Measurements from ENCODE around the gene MMRN1. TPM values are rescaled to one million over a fixed set of nuclear protein-coding genes. Genes with fewer than 3 reads are reported as not detected.
"Not testable (repeated sequence)": the region's sequence is repeated elsewhere in the genome, so short reads cannot be mapped to it uniquely, and the experiment has no call there.

The MMRN1 gene
- total RNA-seq, 2 experiments from 2014 or later, result 0.47 to 0.63 TPM

DNA sequence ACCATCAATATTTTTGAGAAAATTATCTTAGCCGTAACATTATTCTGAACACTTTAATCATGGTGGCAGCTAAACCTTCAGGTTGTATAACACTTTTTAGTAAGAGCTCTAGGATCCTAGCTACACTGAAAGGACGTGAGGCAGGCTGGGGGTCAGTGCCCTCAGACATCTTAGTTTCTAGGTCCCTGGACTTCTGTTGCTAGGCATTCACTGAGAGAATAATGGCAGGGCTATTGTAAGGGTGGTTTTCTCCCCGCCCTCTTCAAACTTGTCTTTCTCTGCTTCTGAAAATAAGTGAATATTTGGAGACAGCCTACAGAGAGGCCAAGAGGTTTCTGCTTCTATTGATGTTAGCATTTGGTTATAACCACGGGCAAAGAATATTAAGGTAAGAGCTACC lies 15.4 kb upstream of the MMRN1 start:
- Mint-ChIP-seq H3K4me3 (no peak overlapping the region), H3K27ac (no peak overlapping the region), H3K36me3 (ENCODE audit: low read depth) (no peaks in the 10 kb centered on the region), H3K4me1 (ENCODE audit: low read depth) (no peaks in the 10 kb centered on the region), H3K27me3 (ENCODE audit: low read depth) (peaks cover 12% of the 10 kb centered on the region), H3K9me3 (ENCODE audit: insufficient read depth) (no peaks in the 10 kb centered on the region)
- DNase-seq (no peak), ATAC-seq (no peak)
- ChIA-PET POLR2A (no interaction called here), CTCF (interaction anchor here (0.9 to 1.3 kb wide), 3 partner anchors 10 to 393 kb away, joined by 3 to 5 read pairs (median 4); partner anchors contain the start of gene MMRN1)

DNA sequence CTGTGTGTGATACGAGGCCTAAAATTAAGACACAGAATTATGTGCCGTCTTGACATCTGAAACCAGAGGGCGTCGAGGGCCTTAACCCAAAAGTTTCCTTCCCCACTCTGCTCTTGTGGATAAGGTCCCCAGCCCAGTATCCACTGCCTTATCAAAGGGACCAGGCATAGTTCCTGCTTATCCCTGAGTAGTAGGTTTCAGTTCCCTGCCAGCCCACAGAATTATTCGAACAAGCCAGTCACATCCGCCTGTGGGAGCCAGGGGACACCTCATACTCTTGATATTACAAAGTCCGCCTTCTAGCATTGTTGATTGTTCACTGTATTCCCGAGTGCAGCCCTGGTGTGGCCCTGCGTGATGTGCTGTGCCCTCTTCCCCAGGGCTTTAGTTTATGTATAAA lies 5.4 kb upstream of the MMRN1 start:
- POLR2A ChIA-PET, result no interaction called here
- CTCF ChIA-PET, result no interaction called here
- no peak for DNase-seq
- H3K36me3 Mint-ChIP-seq (ENCODE audit: low read depth), result no peaks in the 10 kb centered on the region
- H3K27ac Mint-ChIP-seq, result no peak overlapping the region
- no peak for ATAC-seq
- H3K4me3 Mint-ChIP-seq, result no peak overlapping the region
- H3K4me1 Mint-ChIP-seq (ENCODE audit: low read depth), result peaks cover 7% of the 10 kb centered on the region
- H3K9me3 Mint-ChIP-seq (ENCODE audit: insufficient read depth), result no peaks in the 10 kb centered on the region
- peaks cover 20% of the 10 kb centered on the region for H3K27me3 Mint-ChIP-seq (ENCODE audit: low read depth)

DNA sequence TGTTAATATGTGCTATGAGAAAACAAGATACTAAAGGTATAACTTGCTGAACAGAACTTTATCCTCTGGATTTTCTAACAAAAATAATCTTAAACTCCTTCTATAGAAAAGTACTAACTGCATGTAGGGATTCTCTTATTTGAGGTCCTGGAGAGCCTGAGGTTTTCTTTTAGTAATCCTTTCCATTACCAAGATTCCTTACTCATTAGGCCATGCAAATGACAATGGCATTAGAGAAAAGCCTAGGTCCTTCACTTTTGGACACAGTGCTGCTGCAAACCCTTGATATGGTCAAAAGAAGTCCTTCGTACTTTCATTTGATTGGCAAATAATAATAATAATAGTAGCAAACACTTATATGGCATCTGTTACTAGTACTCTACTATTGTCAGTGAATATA lies 3.2 kb downstream of the MMRN1 start:
- peaks cover 19% of the 10 kb centered on the region for H3K4me1 Mint-ChIP-seq (ENCODE audit: low read depth)
- peaks cover 4% of the 10 kb centered on the region for H3K27me3 Mint-ChIP-seq (ENCODE audit: low read depth)
- H3K4me3 Mint-ChIP-seq, result no peak overlapping the region
- no peaks in the 10 kb centered on the region for H3K9me3 Mint-ChIP-seq (ENCODE audit: insufficient read depth)
- H3K27ac Mint-ChIP-seq, result no peak overlapping the region
- ATAC-seq (no peak), DNase-seq (no peak)
- ChIA-PET CTCF (no interaction called here), POLR2A (no interaction called here)
- H3K36me3 Mint-ChIP-seq (ENCODE audit: low read depth), result no peaks in the 10 kb centered on the region

DNA sequence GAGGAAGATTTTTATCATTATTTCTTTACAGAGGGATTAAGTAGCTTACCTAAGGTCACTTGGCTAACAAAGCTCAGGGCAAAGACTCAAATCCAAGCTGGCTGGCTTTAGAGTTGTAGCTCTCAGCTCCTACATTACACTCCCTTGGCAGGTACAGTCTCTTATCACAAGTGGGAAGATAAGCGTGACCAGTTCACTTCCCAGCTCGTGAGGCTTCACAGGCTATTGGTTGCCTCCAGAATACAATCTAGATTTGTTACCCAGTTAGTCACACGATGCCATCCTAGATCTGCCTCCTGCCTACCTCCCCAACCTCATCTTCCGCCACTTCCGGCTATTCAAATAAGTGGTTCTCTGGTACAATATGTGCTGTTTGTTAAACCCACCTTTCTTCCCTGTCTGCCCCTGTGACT lies 3.7 kb downstream of the MMRN1 start:
- Mint-ChIP-seq H3K27ac (no peak overlapping the region), H3K4me1 (ENCODE audit: low read depth) (peaks cover 15% of the 10 kb centered on the region), H3K36me3 (ENCODE audit: low read depth) (no peaks in the 10 kb centered on the region), H3K27me3 (ENCODE audit: low read depth) (peaks cover 4% of the 10 kb centered on the region), H3K4me3 (no peak overlapping the region), H3K9me3 (ENCODE audit: insufficient read depth) (no peaks in the 10 kb centered on the region)
- DNase-seq (no peak), ATAC-seq (no peak)
- CTCF ChIA-PET, result interaction anchor here (1.1 kb wide), 1 partner anchor 672 kb away, joined by 3 read pairs; no protein-coding TSS in a partner anchor
- POLR2A ChIA-PET, result no interaction called here

DNA sequence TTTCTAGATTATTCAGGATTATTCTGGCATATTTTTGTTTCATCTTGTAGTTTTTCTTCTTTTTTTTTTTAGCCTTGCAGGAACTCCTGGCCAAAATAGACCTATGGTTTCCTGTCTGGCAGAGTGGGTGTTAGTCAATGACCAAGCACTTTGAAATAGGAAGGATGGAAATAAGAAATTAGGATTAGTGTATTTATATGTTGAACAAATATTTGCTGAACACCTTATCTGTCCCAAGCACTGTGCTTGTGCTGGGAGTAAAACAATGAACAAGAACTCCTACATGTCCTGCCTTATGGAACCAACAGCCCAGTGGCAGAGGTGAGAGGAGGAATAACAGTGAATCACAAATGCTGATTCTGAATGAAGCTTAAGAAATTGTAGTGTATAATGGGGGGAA lies 4.5 kb downstream of the MMRN1 start:
- ATAC-seq (no peak), DNase-seq (no peak)
- CTCF ChIA-PET, result interaction anchor here (1.1 kb wide), 1 partner anchor 673 kb away, joined by 3 read pairs; no protein-coding TSS in a partner anchor
- peaks cover 7% of the 10 kb centered on the region for H3K27me3 Mint-ChIP-seq (ENCODE audit: low read depth)
- no peaks in the 10 kb centered on the region for H3K36me3 Mint-ChIP-seq (ENCODE audit: low read depth)
- H3K27ac Mint-ChIP-seq, result no peak overlapping the region
- H3K9me3 Mint-ChIP-seq (ENCODE audit: insufficient read depth), result no peaks in the 10 kb centered on the region
- peaks cover 12% of the 10 kb centered on the region for H3K4me1 Mint-ChIP-seq (ENCODE audit: low read depth)
- no peak overlapping the region for H3K4me3 Mint-ChIP-seq
- POLR2A ChIA-PET, result no interaction called here

DNA sequence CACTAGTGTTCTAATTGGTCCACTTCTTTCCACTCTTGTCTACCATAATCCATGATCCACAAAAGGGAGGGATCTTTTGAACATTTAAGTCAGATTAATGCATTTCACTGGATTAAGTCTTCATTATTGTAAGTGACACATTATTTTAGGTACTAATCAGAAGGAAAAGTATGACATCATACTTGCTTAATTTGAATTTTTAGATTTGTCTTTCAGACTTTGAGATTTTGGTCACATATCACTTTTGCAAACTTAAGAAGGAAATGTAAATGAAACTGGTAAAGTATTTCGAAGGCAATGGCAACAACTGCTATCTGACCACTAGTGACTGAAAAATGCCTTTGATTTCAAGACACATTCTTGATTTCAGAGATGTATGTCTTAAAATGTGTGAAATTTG lies 5.2 kb downstream of the MMRN1 start:
- no peak for ATAC-seq
- Mint-ChIP-seq H3K36me3 (ENCODE audit: low read depth) (no peaks in the 10 kb centered on the region), H3K9me3 (ENCODE audit: insufficient read depth) (no peaks in the 10 kb centered on the region), H3K4me1 (ENCODE audit: low read depth) (peaks cover 6% of the 10 kb centered on the region), H3K27ac (no peak overlapping the region), H3K4me3 (no peak overlapping the region), H3K27me3 (ENCODE audit: low read depth) (peaks cover 11% of the 10 kb centered on the region)
- POLR2A ChIA-PET, result no interaction called here
- CTCF ChIA-PET, result no interaction called here
- DNase-seq, result no peak

DNA sequence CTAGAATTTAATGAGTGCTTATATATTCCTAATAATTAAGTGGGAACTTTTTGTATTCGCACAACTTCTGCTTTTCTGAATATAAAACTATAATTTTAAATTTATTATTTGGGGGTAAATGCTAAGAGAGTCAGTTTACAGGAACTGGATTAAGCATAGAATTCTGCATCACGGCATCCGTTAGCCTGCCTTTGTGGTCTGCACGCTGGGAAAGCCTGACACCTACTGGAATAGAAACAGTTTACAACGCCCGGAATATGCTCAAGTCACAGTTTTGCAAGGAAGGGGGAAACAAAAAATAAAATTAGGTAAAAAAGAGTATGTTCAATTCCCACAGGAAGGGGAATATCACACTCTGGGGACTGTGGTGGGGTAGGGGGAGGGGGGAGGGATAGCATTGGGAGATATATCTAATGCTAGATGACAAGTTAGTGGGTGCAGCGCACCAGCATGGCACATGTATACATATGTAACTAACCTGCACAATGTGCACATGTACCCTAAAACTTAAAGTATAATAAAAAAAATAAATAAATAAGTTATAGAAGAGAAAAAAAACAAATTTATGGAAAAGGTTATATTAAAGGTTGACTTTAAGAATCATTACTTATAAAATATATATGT lies 7.3 kb downstream of the MMRN1 start:
- peak; percentile 86 for ATAC-seq
- H3K9me3 Mint-ChIP-seq (ENCODE audit: insufficient read depth); H3K4me1 Mint-ChIP-seq (ENCODE audit: low read depth); POLR2A ChIA-PET; H3K4me3 Mint-ChIP-seq; H3K27ac Mint-ChIP-seq; H3K36me3 Mint-ChIP-seq (ENCODE audit: low read depth); CTCF ChIA-PET: not testable (repeated sequence)
- peak; percentile 73 for DNase-seq
- H3K27me3 Mint-ChIP-seq (ENCODE audit: low read depth), result peaks cover 12% of the 10 kb centered on the region

DNA sequence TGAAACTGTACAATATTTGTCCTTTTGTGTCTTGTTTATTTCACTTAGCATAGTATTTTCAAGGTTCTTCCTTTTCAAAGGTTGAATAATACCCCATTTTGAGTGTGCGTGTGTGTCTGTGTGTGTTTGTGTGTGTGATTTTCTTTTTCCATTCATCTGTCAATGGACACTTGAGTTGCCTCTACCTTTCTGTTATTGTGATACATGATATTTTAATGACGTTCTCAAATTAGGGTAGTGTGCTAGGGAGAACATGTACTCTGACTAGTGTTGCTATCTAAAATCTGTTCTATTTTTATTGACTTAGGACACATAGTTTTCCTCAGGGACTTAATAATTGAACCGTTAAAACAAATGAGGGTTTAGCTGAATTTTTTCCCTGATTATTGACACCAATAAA lies 9.9 kb downstream of the MMRN1 start:
- Mint-ChIP-seq H3K9me3 (ENCODE audit: insufficient read depth) (no peaks in the 10 kb centered on the region), H3K27me3 (ENCODE audit: low read depth) (peaks cover 16% of the 10 kb centered on the region), H3K4me1 (ENCODE audit: low read depth) (no peaks in the 10 kb centered on the region), H3K4me3 (no peak overlapping the region), H3K36me3 (ENCODE audit: low read depth) (no peaks in the 10 kb centered on the region), H3K27ac (no peak overlapping the region)
- DNase-seq, result no peak
- ChIA-PET CTCF (no interaction called here), POLR2A (no interaction called here)
- no peak for ATAC-seq

DNA sequence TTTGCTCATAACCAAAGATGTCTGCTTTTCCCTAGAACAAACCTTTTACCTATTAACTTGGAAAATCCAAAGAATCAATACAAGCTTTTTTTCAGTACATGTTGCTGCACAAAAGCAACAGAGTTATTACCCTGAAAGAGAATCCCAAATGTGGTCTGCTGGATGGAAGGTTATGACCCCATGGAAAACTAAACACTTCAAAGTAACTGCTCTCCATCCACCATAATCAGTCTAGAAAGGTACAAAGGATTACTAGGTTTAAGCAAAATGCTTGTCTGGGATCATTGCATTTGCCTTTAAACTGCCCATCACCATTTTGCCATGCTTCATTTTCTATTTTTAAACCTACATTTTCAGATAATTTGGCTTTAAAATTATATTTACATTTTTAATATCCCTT lies 11.7 kb downstream of the MMRN1 start:
- POLR2A ChIA-PET, result no interaction called here
- no peak for DNase-seq
- no peaks in the 10 kb centered on the region for H3K4me1 Mint-ChIP-seq (ENCODE audit: low read depth)
- H3K27me3 Mint-ChIP-seq (ENCODE audit: low read depth), result peaks cover 16% of the 10 kb centered on the region
- no peak overlapping the region for H3K27ac Mint-ChIP-seq
- H3K36me3 Mint-ChIP-seq (ENCODE audit: low read depth), result no peaks in the 10 kb centered on the region
- H3K9me3 Mint-ChIP-seq (ENCODE audit: insufficient read depth), result no peaks in the 10 kb centered on the region
- H3K4me3 Mint-ChIP-seq, result no peak overlapping the region
- ATAC-seq, result no peak
- CTCF ChIA-PET, result no interaction called here

DNA sequence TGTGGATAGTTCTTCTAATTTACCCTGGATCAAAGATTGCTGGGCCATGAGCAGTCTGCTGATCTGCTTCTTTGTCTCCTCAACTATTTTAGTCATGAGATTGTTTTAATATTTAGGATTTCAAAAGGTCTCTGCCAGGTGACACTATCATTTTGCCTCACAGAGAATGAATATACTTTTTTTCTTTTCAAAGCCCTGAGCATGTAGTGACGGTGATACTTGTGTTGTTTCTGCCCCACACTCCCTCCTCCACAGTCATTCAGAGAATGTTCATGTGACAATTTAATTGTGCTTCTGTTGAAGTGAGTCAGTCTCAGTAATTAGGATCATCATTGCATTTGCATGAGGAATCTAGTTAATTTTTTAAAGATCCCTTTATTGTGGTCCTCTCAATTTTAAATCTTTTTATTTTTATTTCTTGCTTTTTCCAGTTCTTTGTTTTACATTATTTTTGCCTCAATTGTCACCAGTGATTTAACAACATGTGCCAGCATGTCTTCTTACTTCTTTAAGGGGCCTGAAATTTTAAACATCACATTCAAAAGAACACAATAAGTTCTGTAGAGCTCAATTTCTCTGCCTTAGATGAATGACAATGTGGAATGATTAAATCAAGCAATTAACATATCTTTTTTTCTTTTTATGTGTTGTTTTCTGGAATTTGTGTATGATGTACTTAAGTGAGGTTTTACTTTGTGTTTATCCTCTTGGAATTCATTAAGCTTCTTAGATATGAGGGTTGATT lies 12.3 kb downstream of the MMRN1 start:
- CTCF ChIA-PET, result no interaction called here
- ATAC-seq, result no peak

DNA sequence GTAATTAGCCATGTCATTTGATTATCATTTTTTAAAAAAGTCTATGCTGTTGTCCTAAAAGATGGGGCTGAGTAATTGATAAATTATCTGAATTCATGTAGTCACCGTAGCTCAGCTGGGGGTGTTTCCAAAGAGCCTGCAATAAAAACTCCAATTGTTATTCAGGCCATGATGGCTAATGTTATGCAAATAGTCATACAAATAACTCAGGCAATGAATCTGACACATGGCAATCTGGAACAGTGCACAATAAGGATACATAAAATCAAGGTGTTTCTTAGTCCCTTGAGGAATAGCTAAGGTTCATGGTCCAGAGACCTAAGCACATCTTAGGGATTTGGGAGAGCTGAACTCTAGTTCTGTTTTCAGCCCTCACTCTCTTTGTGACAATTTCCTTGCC lies 15.2 kb downstream of the MMRN1 start:
- Mint-ChIP-seq H3K27me3 (ENCODE audit: low read depth) (peaks cover 9% of the 10 kb centered on the region), H3K27ac (no peak overlapping the region), H3K9me3 (ENCODE audit: insufficient read depth) (no peaks in the 10 kb centered on the region), H3K4me1 (ENCODE audit: low read depth) (no peaks in the 10 kb centered on the region), H3K36me3 (ENCODE audit: low read depth) (no peaks in the 10 kb centered on the region), H3K4me3 (no peak overlapping the region)
- ChIA-PET POLR2A (no interaction called here), CTCF (no interaction called here)
- ATAC-seq (no peak), DNase-seq (no peak)

More for the DNA sequence above, 12.3 kb downstream of the MMRN1 start:
- POLR2A ChIA-PET, result no interaction called here
- no peak for DNase-seq
- H3K36me3 Mint-ChIP-seq (ENCODE audit: low read depth), result no peaks in the 10 kb centered on the region
- no peaks in the 10 kb centered on the region for H3K9me3 Mint-ChIP-seq (ENCODE audit: insufficient read depth)
- no peak overlapping the region for H3K27ac Mint-ChIP-seq
- no peaks in the 10 kb centered on the region for H3K4me1 Mint-ChIP-seq (ENCODE audit: low read depth)
- H3K27me3 Mint-ChIP-seq (ENCODE audit: low read depth), result peaks cover 14% of the 10 kb centered on the region
- no peak overlapping the region for H3K4me3 Mint-ChIP-seq

DNA sequence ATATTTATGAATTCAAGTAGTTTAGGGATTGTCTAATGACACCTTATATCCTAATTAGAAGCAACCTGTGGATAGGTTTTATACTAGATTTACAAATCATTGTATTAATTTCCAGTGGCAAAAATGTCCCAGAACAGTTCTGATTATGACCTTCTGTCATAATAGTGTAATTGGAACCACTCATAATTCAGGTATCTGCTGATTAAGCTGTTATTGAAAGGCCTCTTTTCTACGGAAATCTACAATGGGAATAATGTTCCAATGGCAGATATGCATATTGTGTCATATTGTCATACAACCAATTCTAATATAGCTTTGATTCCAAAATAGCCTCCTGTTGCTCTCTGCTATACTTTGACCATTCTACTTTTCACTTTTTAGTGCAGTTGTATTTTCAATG lies 19.0 kb downstream of the MMRN1 start:
- ChIA-PET POLR2A (no interaction called here), CTCF (no interaction called here)
- ATAC-seq (no peak), DNase-seq (no peak)
- Mint-ChIP-seq H3K36me3 (ENCODE audit: low read depth) (no peaks in the 10 kb centered on the region), H3K27ac (no peak overlapping the region), H3K4me3 (no peak overlapping the region), H3K27me3 (ENCODE audit: low read depth) (peaks cover 10% of the 10 kb centered on the region), H3K9me3 (ENCODE audit: insufficient read depth) (no peaks in the 10 kb centered on the region), H3K4me1 (ENCODE audit: low read depth) (no peaks in the 10 kb centered on the region)

Data from activated CD8-positive, alpha-beta T cell treated with anti-CD3 and anti-CD28 coated beads, Interleukin-2, amount 10 ng/mL, durations not matched to agents 7 days and 5 days (primary cell).